Liver (tissue), 9 donors: ENCODE results near the gene JAKMIP1. TPM values are rescaled to one million over a fixed set of nuclear protein-coding genes. Genes with fewer than 3 reads are reported as not detected.

Experiments used
- DNase-seq: peaks from one replicate; pipeline ENCODE4 v3.0.0-alpha.2; 2017; ENCODE audit warnings: low spot score
- H3K27ac ChIP-seq, 2 donors: one replicate each; pipeline ENCODE4 v1.7.0; 2013; ENCODE audit warnings: inconsistent platforms in 2 of 2, low read length in 2 of 2, control low read depth in 1 of 2, low read depth in 1 of 2, mild to moderate bottlenecking in 1 of 2
- H3K27me3 ChIP-seq, 4 donors: one replicate each; pipeline versions ENCODE4 v1.6.1 to v1.7.0; 2013; ENCODE audit warnings: low read length in 3 of 4, inconsistent platforms in 1 of 4, mild to moderate bottlenecking in 1 of 4, moderate library complexity in 1 of 4; ENCODE audit not compliant: control insufficient read depth in 4 of 4, insufficient read depth in 4 of 4
- H3K36me3 ChIP-seq, 4 donors: one replicate each; pipeline versions ENCODE4 v1.6.1 to v1.7.0; 2013; ENCODE audit warnings: low read length in 3 of 4, mild to moderate bottlenecking in 3 of 4, low read depth in 1 of 4, moderate library complexity in 1 of 4; ENCODE audit not compliant: control insufficient read depth in 4 of 4, insufficient read depth in 3 of 4
- H3K4me1 ChIP-seq, 4 donors: one replicate each; pipeline versions ENCODE4 v1.6.1 to v1.7.0; 2013; ENCODE audit warnings: low read length in 3 of 4, mild to moderate bottlenecking in 3 of 4, moderate library complexity in 1 of 4; ENCODE audit not compliant: control insufficient read depth in 4 of 4, insufficient read depth in 4 of 4
- H3K4me3 ChIP-seq, 3 donors: one replicate each; pipeline versions ENCODE4 v1.6.1 to v1.7.0; 2013; ENCODE audit warnings: low read length in 3 of 3, control low read depth in 1 of 3, low read depth in 1 of 3, mild to moderate bottlenecking in 1 of 3
- H3K9ac ChIP-seq, 2 donors: one replicate each; pipeline ENCODE4 v1.7.0; 2013; ENCODE audit warnings: low read length in 2 of 2, mild to moderate bottlenecking in 2 of 2, moderate library complexity in 2 of 2, control low read depth in 1 of 2, low read depth in 1 of 2
- H3K9me3 ChIP-seq, 4 donors: one replicate each; pipeline versions ENCODE4 v1.6.1 to v1.7.0; 2013; ENCODE audit warnings: low read length in 3 of 4; ENCODE audit not compliant: control insufficient read depth in 4 of 4
- ATF3 ChIP-seq: IDR thresholded peaks from 2 replicates; pipeline ENCODE4 v1.6.1; 2016; ENCODE audit warnings: antibody characterized with exemption
- EGR1 ChIP-seq, 2 donors: IDR thresholded peaks; 2 replicates each; pipeline ENCODE4 v1.6.1; 2016 to 2018; ENCODE audit warnings: antibody characterized with exemption in 2 of 2, low read depth in 2 of 2
- FOXA1 ChIP-seq: IDR thresholded peaks from 2 replicates; pipeline ENCODE4 v1.6.1; 2016; ENCODE audit warnings: antibody characterized with exemption
- FOXA2 ChIP-seq: IDR thresholded peaks from 2 replicates; pipeline ENCODE4 v1.6.1; 2016; ENCODE audit warnings: antibody characterized with exemption
- GABPA ChIP-seq, 2 donors: IDR thresholded peaks in 1 of 2; conservative IDR thresholded peaks in 1 of 2; 2 replicates each; pipeline ENCODE4 v1.6.1; 2016; ENCODE audit warnings: antibody characterized with exemption in 2 of 2, mild to moderate bottlenecking in 1 of 2, moderate library complexity in 1 of 2
- HNF4A ChIP-seq, 2 donors: conservative IDR thresholded peaks; 2 replicates each; pipeline ENCODE4 v1.6.1; 2016; ENCODE audit warnings: antibody characterized with exemption in 2 of 2, mild to moderate bottlenecking in 2 of 2
- HNF4G ChIP-seq: IDR thresholded peaks from 2 replicates; pipeline ENCODE4 v1.6.1; 2016; ENCODE audit warnings: antibody characterized with exemption
- JUND ChIP-seq, 2 donors: IDR thresholded peaks; 2 replicates each; pipeline ENCODE4 v1.6.1; 2016; ENCODE audit warnings: antibody characterized with exemption in 2 of 2
- NR2F2 ChIP-seq: IDR thresholded peaks from 2 replicates; pipeline ENCODE4 v1.6.1; 2016; ENCODE audit warnings: antibody characterized with exemption
- RAD21 ChIP-seq, 2 donors: IDR thresholded peaks; 2 replicates each; pipeline ENCODE4 v1.6.1; 2016; ENCODE audit warnings: antibody characterized with exemption in 2 of 2, mild to moderate bottlenecking in 2 of 2
- REST ChIP-seq: IDR thresholded peaks from 2 replicates; pipeline ENCODE4 v1.6.1; 2016; ENCODE audit warnings: antibody characterized with exemption, mild to moderate bottlenecking
- RXRA ChIP-seq, 2 donors: IDR thresholded peaks; 2 replicates each; pipeline ENCODE4 v1.6.1; 2017 to 2018; ENCODE audit warnings: antibody characterized with exemption in 2 of 2, mild to moderate bottlenecking in 1 of 2
- TAF1 ChIP-seq: conservative IDR thresholded peaks from 2 replicates; pipeline ENCODE4 v1.6.1; 2016; ENCODE audit warnings: antibody characterized with exemption, mild to moderate bottlenecking
- YY1 ChIP-seq: IDR thresholded peaks from 2 replicates; pipeline ENCODE4 v1.6.1; 2016; ENCODE audit warnings: antibody characterized with exemption, mild to moderate bottlenecking
- WGBS: extraction: QIAGEN DNeasy Blood & Tissue Kit; methylation state at CpG from one replicate; pipeline ENCODE4 v1.1.7; 2013; 5-methylcytosine and 5-hydroxymethylcytosine counted together
- polyA plus RNA-seq, 2 donors: library from polyadenylated mRNA; stranded (reverse) in 1 of 2; unstranded in 1 of 2; fragments of 200-250 nt in 1 of 2; fragments of >200 nt in 1 of 2; fragmentation: Nextera tagmentation in 1 of 2; extraction: Ambion mirVana in 1 of 2; gene quantifications; one replicate each; pipeline versions ENCODE4 v1.2.1 to v1.2.3, GENCODE V29; 2013 to 2015
- total RNA-seq, 2 donors: library from RNA; depleted of rRNA; stranded (reverse); fragments of >200 nt; gene quantifications; one replicate each; pipeline ENCODE4 v1.2.3, GENCODE V29; 2014
- TF ChIP-seq, protein P1 (sequence below): IDR thresholded peaks from 2 replicates; pipeline ENCODE4 v1.6.1; 2016; ENCODE audit warnings: antibody characterized with exemption
- TF ChIP-seq, protein P2 (sequence below): fragments of 150-350 bp; IDR thresholded peaks from 2 replicates; pipeline ENCODE4 v1.5.1; 2017; ENCODE audit warnings: improper control_type of control experiment, low read depth, low read length; ENCODE audit not compliant: missing input control
- TF ChIP-seq, protein P3 (sequence below): IDR thresholded peaks from 2 replicates; pipeline ENCODE4 v1.6.1; 2016; ENCODE audit warnings: antibody characterized with exemption
- donor health status: healthy.
- donor health status: healthy.
- donor health status: healthy.
- donor health status: healthy.
- donor health status: healthy.

Gene JAKMIP1
- total and polyA plus RNA-seq, 4 donors = 0.08 to 0.50 TPM; not detected in 2

- H3K9me3 ChIP-seq = peaks cover 0 to 4% (median 3%) of the 10 kb centered on the region in 4 donors
- peaks cover 3 to 13% (median 7%) of the 10 kb centered on the region in 4 donors for H3K4me1 ChIP-seq
- H3K4me3 ChIP-seq = no peak overlapping the region
- H3K27ac ChIP-seq = no peak overlapping the region
- 74% methylated on average over 11 of the region's 11 CpGs for WGBS
- peaks cover 5 to 24% (median 14%) of the 10 kb centered on the region in 4 donors for H3K27me3 ChIP-seq
- DNase-seq = no peak
- H3K36me3 ChIP-seq = no peaks in the 10 kb centered on the region
- TF ChIP-seq HNF4G = no peak
- TF ChIP-seq, protein P1, sequence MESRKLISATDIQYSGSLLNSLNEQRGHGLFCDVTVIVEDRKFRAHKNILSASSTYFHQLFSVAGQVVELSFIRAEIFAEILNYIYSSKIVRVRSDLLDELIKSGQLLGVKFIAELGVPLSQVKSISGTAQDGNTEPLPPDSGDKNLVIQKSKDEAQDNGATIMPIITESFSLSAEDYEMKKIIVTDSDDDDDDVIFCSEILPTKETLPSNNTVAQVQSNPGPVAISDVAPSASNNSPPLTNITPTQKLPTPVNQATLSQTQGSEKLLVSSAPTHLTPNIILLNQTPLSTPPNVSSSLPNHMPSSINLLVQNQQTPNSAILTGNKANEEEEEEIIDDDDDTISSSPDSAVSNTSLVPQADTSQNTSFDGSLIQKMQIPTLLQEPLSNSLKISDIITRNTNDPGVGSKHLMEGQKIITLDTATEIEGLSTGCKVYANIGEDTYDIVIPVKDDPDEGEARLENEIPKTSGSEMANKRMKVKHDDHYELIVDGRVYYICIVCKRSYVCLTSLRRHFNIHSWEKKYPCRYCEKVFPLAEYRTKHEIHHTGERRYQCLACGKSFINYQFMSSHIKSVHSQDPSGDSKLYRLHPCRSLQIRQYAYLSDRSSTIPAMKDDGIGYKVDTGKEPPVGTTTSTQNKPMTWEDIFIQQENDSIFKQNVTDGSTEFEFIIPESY = no peak
- TF ChIP-seq, protein P2, sequence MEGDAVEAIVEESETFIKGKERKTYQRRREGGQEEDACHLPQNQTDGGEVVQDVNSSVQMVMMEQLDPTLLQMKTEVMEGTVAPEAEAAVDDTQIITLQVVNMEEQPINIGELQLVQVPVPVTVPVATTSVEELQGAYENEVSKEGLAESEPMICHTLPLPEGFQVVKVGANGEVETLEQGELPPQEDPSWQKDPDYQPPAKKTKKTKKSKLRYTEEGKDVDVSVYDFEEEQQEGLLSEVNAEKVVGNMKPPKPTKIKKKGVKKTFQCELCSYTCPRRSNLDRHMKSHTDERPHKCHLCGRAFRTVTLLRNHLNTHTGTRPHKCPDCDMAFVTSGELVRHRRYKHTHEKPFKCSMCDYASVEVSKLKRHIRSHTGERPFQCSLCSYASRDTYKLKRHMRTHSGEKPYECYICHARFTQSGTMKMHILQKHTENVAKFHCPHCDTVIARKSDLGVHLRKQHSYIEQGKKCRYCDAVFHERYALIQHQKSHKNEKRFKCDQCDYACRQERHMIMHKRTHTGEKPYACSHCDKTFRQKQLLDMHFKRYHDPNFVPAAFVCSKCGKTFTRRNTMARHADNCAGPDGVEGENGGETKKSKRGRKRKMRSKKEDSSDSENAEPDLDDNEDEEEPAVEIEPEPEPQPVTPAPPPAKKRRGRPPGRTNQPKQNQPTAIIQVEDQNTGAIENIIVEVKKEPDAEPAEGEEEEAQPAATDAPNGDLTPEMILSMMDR = no peak
- no peak for TF ChIP-seq HNF4A (conservative IDR thresholded peaks at IDR 0.05)
- TF ChIP-seq JUND (IDR thresholded peaks at IDR 0.05) = no peak
- no peak for TF ChIP-seq REST
- no peak for TF ChIP-seq NR2F2
- no peak for TF ChIP-seq ATF3
- TF ChIP-seq TAF1 = no peak
- no peak for TF ChIP-seq GABPA (IDR thresholded peaks at IDR 0.05 in 1 of 2, conservative IDR thresholded peaks at IDR 0.05 in 1 of 2)
- TF ChIP-seq FOXA2 = no peak
- no peak for TF ChIP-seq EGR1 (IDR thresholded peaks at IDR 0.05; ENCODE audit: low read depth in 2 of 2)
- no peak for TF ChIP-seq RXRA (IDR thresholded peaks at IDR 0.05)
- TF ChIP-seq RAD21 (IDR thresholded peaks at IDR 0.05) = no peak
- TF ChIP-seq FOXA1 = no peak
- H3K9ac ChIP-seq = no peak overlapping the region
Measured at GRCh38 chr4:6196871-6197270, 3.5 kb downstream of the JAKMIP1 start.

DNA sequence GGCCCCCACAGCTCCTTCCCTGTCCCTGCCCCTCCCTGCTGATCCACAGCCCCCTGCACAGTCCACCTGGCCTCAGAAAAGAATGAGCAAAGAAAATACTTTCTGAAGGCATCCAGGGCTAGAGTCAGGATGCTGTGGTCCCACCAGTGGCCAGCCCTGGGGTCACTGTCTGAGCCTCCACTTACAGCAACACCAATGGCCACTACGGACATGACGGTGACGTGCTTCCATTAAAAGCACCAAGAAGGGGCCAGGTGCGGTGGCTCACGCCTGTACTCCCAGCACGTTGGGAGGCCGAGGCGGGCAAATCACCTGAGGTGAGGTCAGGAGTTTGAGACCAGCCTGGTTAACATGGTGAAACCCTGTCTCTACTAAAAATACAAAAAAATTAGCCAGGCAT is 4.0 kb downstream of the JAKMIP1 start:
- H3K36me3 ChIP-seq = no peaks in the 10 kb centered on the region
- H3K4me1 ChIP-seq = peaks cover 3 to 13% (median 7%) of the 10 kb centered on the region in 4 donors
- WGBS = 80% methylated on average over 8 of the region's 8 CpGs
- TF ChIP-seq RAD21 (IDR thresholded peaks at IDR 0.05) (no peak), YY1 (no peak), NR2F2 (no peak), HNF4A (conservative IDR thresholded peaks at IDR 0.05) (no peak), GABPA (IDR thresholded peaks at IDR 0.05 in 1 of 2, conservative IDR thresholded peaks at IDR 0.05 in 1 of 2) (no peak), REST (no peak), TAF1 (no peak), FOXA1 (no peak)
- TF ChIP-seq, protein P3, sequence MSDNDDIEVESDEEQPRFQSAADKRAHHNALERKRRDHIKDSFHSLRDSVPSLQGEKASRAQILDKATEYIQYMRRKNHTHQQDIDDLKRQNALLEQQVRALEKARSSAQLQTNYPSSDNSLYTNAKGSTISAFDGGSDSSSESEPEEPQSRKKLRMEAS = no peak
- no peak overlapping the region for H3K9ac ChIP-seq
- no peak overlapping the region for H3K27ac ChIP-seq
- DNase-seq = no peak
- H3K4me3 ChIP-seq = no peak overlapping the region
- H3K27me3 ChIP-seq = peaks cover 5 to 24% (median 13%) of the 10 kb centered on the region in 4 donors
- H3K9me3 ChIP-seq = peaks cover 0 to 1% (median under 1%) of the 10 kb centered on the region in 4 donors
